SK-N-SH treated with all-trans-retinoic acid at 6 μM for 48 hours (cell line): ENCODE results near the gene NAIF1.

Experiments used
- ATAC-seq: fragments of 200-7000 bp; cut with Tn5 transposase; 3 replicates; pipeline ENCODE4 v1.9.1; 2020; ENCODE audit warnings: mild to moderate bottlenecking, moderate library complexity
- ARNTL ChIP-seq: fragments of 450-650 bp; formaldehyde crosslinking; IDR thresholded peaks from 2 replicates; pipeline ENCODE4 v1.5.0; 2020; ENCODE audit warnings: low read depth, mild to moderate bottlenecking, moderate library complexity, borderline replicate concordance
- CSDC2 ChIP-seq: fragments of 250-450 bp; sonication (Bioruptor Pico); IDR thresholded peaks from 2 replicates; pipeline ENCODE4 v1.5.0; 2020; ENCODE audit warnings: mild to moderate bottlenecking, moderate library complexity
- CSRNP3 ChIP-seq: fragments of 250-450 bp; sonication (Bioruptor Pico); IDR thresholded peaks from 2 replicates; pipeline ENCODE4 v1.5.1; 2021; ENCODE audit warnings: mild to moderate bottlenecking, moderate library complexity
- ESRRG ChIP-seq: fragments of 250-450 bp; sonication (Bioruptor Pico); IDR thresholded peaks from 2 replicates; pipeline ENCODE4 v1.6.1; 2021; ENCODE audit warnings: mild to moderate bottlenecking
- GLIS3 ChIP-seq: fragments of 250-450 bp; sonication (Bioruptor Pico); IDR thresholded peaks from 2 replicates; pipeline ENCODE4 v1.5.0; 2020; ENCODE audit warnings: mild to moderate bottlenecking, moderate library complexity
- ISL1 ChIP-seq: fragments of 250-450 bp; sonication (Bioruptor Pico); IDR thresholded peaks from 2 replicates; pipeline ENCODE4 v2.1.2; 2022; ENCODE audit warnings: mild to moderate bottlenecking, moderate library complexity
- OSR1 ChIP-seq: fragments of 250-450 bp; sonication (Bioruptor Pico); IDR thresholded peaks from 2 replicates; pipeline ENCODE4 v1.8.0; 2022; ENCODE audit warnings: moderate library complexity, mild to moderate bottlenecking, inconsistent platforms
- PATZ1 ChIP-seq: fragments of 250-450 bp; sonication (Bioruptor Pico); IDR thresholded peaks from 2 replicates; pipeline ENCODE4 v1.8.0; 2020; ENCODE audit warnings: mild to moderate bottlenecking, moderate library complexity, borderline replicate concordance
- POU6F1 ChIP-seq: fragments of 250-450 bp; sonication (Bioruptor Pico); IDR thresholded peaks from 2 replicates; pipeline ENCODE4 v1.8.0; 2021; ENCODE audit warnings: low read depth, mild to moderate bottlenecking, moderate library complexity, borderline replicate concordance
- PPARA ChIP-seq: fragments of 250-450 bp; sonication (Bioruptor Pico); IDR thresholded peaks from 2 replicates; pipeline ENCODE4 v1.5.0; 2020; ENCODE audit warnings: mild to moderate bottlenecking, borderline replicate concordance
- RARB ChIP-seq: fragments of 250-450 bp; sonication (Bioruptor Pico); IDR thresholded peaks from 2 replicates; pipeline ENCODE4 v1.8.0; 2021; ENCODE audit warnings: mild to moderate bottlenecking, moderate library complexity
- TCF4 ChIP-seq: fragments of 250-450 bp; sonication (Bioruptor Pico); IDR thresholded peaks from 2 replicates; pipeline ENCODE4 v1.8.0; 2021; ENCODE audit warnings: mild to moderate bottlenecking, moderate library complexity, borderline replicate concordance
- TOX ChIP-seq: fragments of 250-450 bp; sonication (Bioruptor Pico); IDR thresholded peaks from 2 replicates; pipeline ENCODE4 v1.8.0; 2021; ENCODE audit warnings: mild to moderate bottlenecking, moderate library complexity, borderline replicate concordance
- ZC3H10 ChIP-seq: fragments of 250-450 bp; sonication (Bioruptor Pico); IDR thresholded peaks from 2 replicates; pipeline ENCODE4 v1.5.1; 2021; ENCODE audit warnings: mild to moderate bottlenecking, moderate library complexity
- ZFP30 ChIP-seq: fragments of 450-650 bp; formaldehyde crosslinking; IDR thresholded peaks from 2 replicates; pipeline ENCODE4 v1.5.0; 2022; ENCODE audit warnings: mild to moderate bottlenecking, moderate library complexity
- ZNF70 ChIP-seq: fragments of 450-650 bp; formaldehyde crosslinking; IDR thresholded peaks from 2 replicates; pipeline ENCODE4 v1.5.0; 2020; ENCODE audit warnings: mild to moderate bottlenecking, moderate library complexity
- ZNF8 ChIP-seq: fragments of 450-650 bp; formaldehyde crosslinking; IDR thresholded peaks from 2 replicates; pipeline ENCODE4 v1.5.0; 2020; ENCODE audit warnings: mild to moderate bottlenecking, moderate library complexity
- TF ChIP-seq, protein P1 (sequence below): fragments of 250-450 bp; sonication (Bioruptor Pico); IDR thresholded peaks from 2 replicates; pipeline ENCODE4 v1.5.0; 2020; ENCODE audit warnings: mild to moderate bottlenecking, moderate library complexity
- TF ChIP-seq, protein P2 (sequence below): fragments of 250-450 bp; sonication (Bioruptor Pico); IDR thresholded peaks from 2 replicates; pipeline ENCODE4 v1.5.1; 2020; ENCODE audit warnings: low read depth, mild to moderate bottlenecking, moderate library complexity

Gene NAIF1

DNA sequence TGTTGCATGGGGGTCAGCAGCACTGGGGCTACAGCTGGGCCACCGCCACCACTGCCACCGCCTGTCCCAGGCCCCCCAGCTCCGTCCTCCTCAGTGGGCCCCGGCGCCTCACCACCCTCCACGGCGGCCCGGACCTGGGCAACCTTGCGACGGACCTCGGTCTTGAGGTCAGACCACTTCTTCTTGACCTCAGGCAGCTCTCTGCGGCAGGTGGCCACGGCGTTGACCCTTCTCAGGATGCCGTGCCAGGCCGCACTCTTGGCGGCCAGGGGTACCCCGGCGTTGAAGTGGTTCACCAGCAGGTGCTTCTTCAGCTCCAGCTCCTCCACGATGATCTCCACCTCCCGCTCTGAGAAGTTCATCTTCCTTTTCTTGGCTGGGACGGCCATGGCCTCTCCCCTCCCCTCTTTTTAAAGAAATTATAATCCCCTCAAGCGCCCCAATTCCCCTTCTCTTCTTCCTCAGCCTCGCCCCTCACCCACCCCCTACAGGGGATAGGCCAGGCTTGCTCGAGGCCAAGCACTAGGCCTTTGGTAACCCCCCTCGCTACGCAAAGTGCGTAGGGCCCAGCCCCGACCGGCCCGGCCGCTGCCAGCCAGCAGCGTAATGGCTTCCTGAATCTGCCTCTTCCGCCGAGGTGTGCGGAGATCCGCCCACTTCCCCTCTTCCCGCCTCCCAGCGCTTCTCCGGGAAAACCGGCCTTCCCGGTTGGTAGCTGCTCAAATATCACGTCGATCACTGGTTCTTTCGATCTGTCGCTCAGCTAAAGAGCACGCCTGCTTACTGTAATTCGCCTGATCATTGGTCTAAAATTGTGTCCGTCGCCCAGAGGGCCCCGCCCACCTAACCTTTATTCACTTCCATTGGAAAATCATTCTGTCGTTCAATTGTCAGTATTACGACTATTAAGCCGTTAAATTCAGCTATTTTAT, at the start of gene NAIF1:
Gene NAIF1, minus strand, starts transcription at position 608 of the 932 bp plus-strand sequence. Its CDS starts 219 bp downstream, at position 389.
- TF ChIP-seq, protein P1, sequence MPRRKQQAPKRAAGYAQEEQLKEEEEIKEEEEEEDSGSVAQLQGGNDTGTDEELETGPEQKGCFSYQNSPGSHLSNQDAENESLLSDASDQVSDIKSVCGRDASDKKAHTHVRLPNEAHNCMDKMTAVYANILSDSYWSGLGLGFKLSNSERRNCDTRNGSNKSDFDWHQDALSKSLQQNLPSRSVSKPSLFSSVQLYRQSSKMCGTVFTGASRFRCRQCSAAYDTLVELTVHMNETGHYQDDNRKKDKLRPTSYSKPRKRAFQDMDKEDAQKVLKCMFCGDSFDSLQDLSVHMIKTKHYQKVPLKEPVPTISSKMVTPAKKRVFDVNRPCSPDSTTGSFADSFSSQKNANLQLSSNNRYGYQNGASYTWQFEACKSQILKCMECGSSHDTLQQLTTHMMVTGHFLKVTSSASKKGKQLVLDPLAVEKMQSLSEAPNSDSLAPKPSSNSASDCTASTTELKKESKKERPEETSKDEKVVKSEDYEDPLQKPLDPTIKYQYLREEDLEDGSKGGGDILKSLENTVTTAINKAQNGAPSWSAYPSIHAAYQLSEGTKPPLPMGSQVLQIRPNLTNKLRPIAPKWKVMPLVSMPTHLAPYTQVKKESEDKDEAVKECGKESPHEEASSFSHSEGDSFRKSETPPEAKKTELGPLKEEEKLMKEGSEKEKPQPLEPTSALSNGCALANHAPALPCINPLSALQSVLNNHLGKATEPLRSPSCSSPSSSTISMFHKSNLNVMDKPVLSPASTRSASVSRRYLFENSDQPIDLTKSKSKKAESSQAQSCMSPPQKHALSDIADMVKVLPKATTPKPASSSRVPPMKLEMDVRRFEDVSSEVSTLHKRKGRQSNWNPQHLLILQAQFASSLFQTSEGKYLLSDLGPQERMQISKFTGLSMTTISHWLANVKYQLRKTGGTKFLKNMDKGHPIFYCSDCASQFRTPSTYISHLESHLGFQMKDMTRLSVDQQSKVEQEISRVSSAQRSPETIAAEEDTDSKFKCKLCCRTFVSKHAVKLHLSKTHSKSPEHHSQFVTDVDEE (CRISPR knock-in tag), result no peak
- no peak for TF ChIP-seq GLIS3 (CRISPR knock-in tag)
- TF ChIP-seq ARNTL (CRISPR knock-in tag), result no peak
- TF ChIP-seq POU6F1, result no peak
- TF ChIP-seq, protein P2, sequence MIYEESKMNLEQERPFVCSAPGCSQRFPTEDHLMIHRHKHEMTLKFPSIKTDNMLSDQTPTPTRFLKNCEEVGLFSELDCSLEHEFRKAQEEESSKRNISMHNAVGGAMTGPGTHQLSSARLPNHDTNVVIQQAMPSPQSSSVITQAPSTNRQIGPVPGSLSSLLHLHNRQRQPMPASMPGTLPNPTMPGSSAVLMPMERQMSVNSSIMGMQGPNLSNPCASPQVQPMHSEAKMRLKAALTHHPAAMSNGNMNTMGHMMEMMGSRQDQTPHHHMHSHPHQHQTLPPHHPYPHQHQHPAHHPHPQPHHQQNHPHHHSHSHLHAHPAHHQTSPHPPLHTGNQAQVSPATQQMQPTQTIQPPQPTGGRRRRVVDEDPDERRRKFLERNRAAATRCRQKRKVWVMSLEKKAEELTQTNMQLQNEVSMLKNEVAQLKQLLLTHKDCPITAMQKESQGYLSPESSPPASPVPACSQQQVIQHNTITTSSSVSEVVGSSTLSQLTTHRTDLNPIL (CRISPR knock-in tag), result no peak
- no peak for TF ChIP-seq ZFP30 (CRISPR knock-in tag)
- no peak for TF ChIP-seq OSR1 (CRISPR knock-in tag)
- no peak for TF ChIP-seq ISL1
- TF ChIP-seq TOX (CRISPR knock-in tag), result no peak
- no peak for TF ChIP-seq CSDC2
- TF ChIP-seq ESRRG, result no peak
- TF ChIP-seq PATZ1 (CRISPR knock-in tag), result no peak
- no peak for TF ChIP-seq ZNF70 (CRISPR knock-in tag)
- no peak for TF ChIP-seq ZC3H10 (CRISPR knock-in tag)
- TF ChIP-seq ZNF8 (CRISPR knock-in tag), result no peak
- TF ChIP-seq RARB (CRISPR knock-in tag), result no peak
- TF ChIP-seq PPARA, result no peak
- peak; percentile 90 for ATAC-seq

GRCh38 chr9:128116104-128117083, 49.3 kb upstream of the NAIF1 start:
- no peak for ATAC-seq
- TF ChIP-seq CSRNP3 (CRISPR knock-in tag), result no peak
- TF ChIP-seq ISL1, result no peak
- no peak for TF ChIP-seq TCF4 (CRISPR knock-in tag)
- no peak for TF ChIP-seq ARNTL (CRISPR knock-in tag)
- no peak for TF ChIP-seq GLIS3 (CRISPR knock-in tag)
- no peak for TF ChIP-seq RARB (CRISPR knock-in tag)
- no peak for TF ChIP-seq PATZ1 (CRISPR knock-in tag)
- no peak for TF ChIP-seq ZFP30 (CRISPR knock-in tag)
- TF ChIP-seq, protein P2 (CRISPR knock-in tag), result no peak
- TF ChIP-seq, protein P1 (CRISPR knock-in tag), result no peak
- TF ChIP-seq TOX (CRISPR knock-in tag), result no peak
